Gastroesophageal sphincter (tissue), 3 donors: Measurements from ENCODE around the gene IQGAP2.

Experiments
- CTCF ChIP-seq, 4 experiments: fragments of 200-600 bp in 2 of 4; fragments of 450-650 bp in 2 of 4; sonication (generic) in 1 of 4; IDR thresholded peaks; one replicate each; pipeline ENCODE4 v1.5.1; 2017 to 2019; ENCODE audit warnings: antibody characterized with exemption in 4 of 4, mild to moderate bottlenecking in 2 of 4, moderate library complexity in 2 of 4
- EP300 ChIP-seq: sonication (generic); formaldehyde crosslinking; IDR thresholded peaks from one replicate; pipeline ENCODE4 v1.6.1; 2017; ENCODE audit warnings: antibody characterized with exemption, mild to moderate bottlenecking
- POLR2A ChIP-seq, 2 donors: fragments of 450-650 bp; IDR thresholded peaks; one replicate each; pipeline ENCODE4 v1.6.1; 2017; ENCODE audit warnings: antibody characterized with exemption in 2 of 2, mild to moderate bottlenecking in 2 of 2, moderate library complexity in 1 of 2
- POLR2AphosphoS5 ChIP-seq: sonication (generic); formaldehyde crosslinking; IDR thresholded peaks from one replicate; pipeline ENCODE4 v1.6.1; 2017; ENCODE audit warnings: antibody characterized with exemption

- no peak for TF ChIP-seq POLR2AphosphoS5
- no peak for TF ChIP-seq POLR2A (IDR thresholded peaks at IDR 0.05)
- TF ChIP-seq CTCF (IDR thresholded peaks at IDR 0.05) = no peak
- TF ChIP-seq EP300 = no peak
Observed at GRCh38 chr5:76723266-76723665, 320.2 kb downstream of the IQGAP2 start.
